GM18907 (cell line): ENCODE data around the gene NDRG3.
"Not testable (repeated sequence)": the region's sequence is repeated elsewhere in the genome, so short reads cannot be mapped to it uniquely, and the experiment has no call there.

Experiments used
- ATAC-seq: cut with Tn5 transposase; IDR thresholded peaks from one replicate; pipeline ENCODE4 v1.9.1; 2021; ENCODE audit warnings: mild to moderate bottlenecking, moderate library complexity; ENCODE audit not compliant: unreplicated experiment

Gene NDRG3

GRCh38 chr20:36613974-36614373 lies 131.9 kb downstream of the NDRG3 start:
- no peak for ATAC-seq

- ATAC-seq: no peak
Measured at GRCh38 chr20:36611625-36612024, 134.3 kb downstream of the NDRG3 start.

GRCh38 chr20:36608388-36608728 lies 137.5 kb downstream of the NDRG3 start:
- ATAC-seq: not testable (repeated sequence)

GRCh38 chr20:36607586-36608387 lies 138.1 kb downstream of the NDRG3 start:
- no peak for ATAC-seq

GRCh38 chr20:36606158-36607066 lies 139.5 kb downstream of the NDRG3 start:
- no peak for ATAC-seq

GRCh38 chr20:36605399-36606157 lies 140.3 kb downstream of the NDRG3 start, which contains the start of gene RAB5IF:
TSS of gene RAB5IF (plus strand) at chr20:36605779. CDS start at chr20:36605952, 173 bp downstream.
- peak; percentile 86 for ATAC-seq

GRCh38 chr20:36604952-36605398 lies 140.9 kb downstream of the NDRG3 start:
- peak; percentile 41 for ATAC-seq
